Measurements from ENCODE around the gene TMEM81. TPM values are rescaled to one million over a fixed set of nuclear protein-coding genes. Genes with fewer than 3 reads are reported as not detected.

Gene TMEM81
- total and polyA plus RNA-seq, 2 of the 8 experiments (the other 6 are each of a cell fraction or from before 2014, with no cell fraction given): 2.1 to 5.9 TPM

- Histone ChIP-seq H2BK12ac (ENCODE audit: low read depth, low read length) (no peak overlapping the region), H3K79me2 (ENCODE audit: control insufficient read depth in 1 of 2, insufficient read depth in 2 of 2, low read length in 2 of 2) (no peaks in the 10 kb centered on the region), H3K36me3 (ENCODE audit: control insufficient read depth in 2 of 4, insufficient read depth in 4 of 4, low read length in 3 of 4) (peaks cover 0 to 18% (median 4%) of the 10 kb centered on the region in 4 experiments; a peak in 5 of 8 replicates), H3K27me3 (replicated peaks in 1 of 4; ENCODE audit: control insufficient read depth in 3 of 4, extremely low read depth in 1 of 4, insufficient read depth in 3 of 4, low read length in 3 of 4) (no peaks in the 10 kb centered on the region), H3K27ac (ENCODE audit: low read depth, low read length) (no peak overlapping the region), H3K14ac (ENCODE audit: insufficient read length) (no peak overlapping the region), H2BK120ac (replicated peaks; ENCODE audit: low read depth, low read length) (no peak overlapping the region), H3K56ac (replicated peaks; ENCODE audit: insufficient read length, low read depth, low read length) (no peak overlapping the region), H3K4me1 (replicated peaks in 1 of 4; ENCODE audit: control insufficient read depth in 3 of 4, insufficient read depth in 4 of 4, low read length in 3 of 4) (no peaks in the 10 kb centered on the region), H3K4me3 (ENCODE audit: extremely low read depth in 1 of 4, insufficient read depth in 2 of 4, low read depth in 3 of 4, low read length in 4 of 4) (no peak overlapping the region), H4K91ac (replicated peaks; ENCODE audit: insufficient read length, low read length) (no peak overlapping the region), H2AK5ac (ENCODE audit: low read depth, low read length) (no peak overlapping the region), H4K20me1 (replicated peaks in 1 of 2; ENCODE audit: control insufficient read depth in 1 of 2, insufficient read depth in 2 of 2, low read length in 2 of 2) (no peaks in the 10 kb centered on the region), H2BK20ac (ENCODE audit: low read length) (no peak overlapping the region), H3K4me2 (ENCODE audit: insufficient read depth in 1 of 2, low read depth in 2 of 2, low read length in 2 of 2) (no peak overlapping the region), H3K9ac (replicated peaks in 1 of 4; ENCODE audit: extremely low read depth in 1 of 4, low read depth in 3 of 4, low read length in 3 of 4) (no peak overlapping the region), H3K79me1 (ENCODE audit: low read depth, low read length) (no peaks in the 10 kb centered on the region; the same call in 1 of the 2 replicates), H2AFZ (ENCODE audit: low read length) (no peak overlapping the region), H4K8ac (ENCODE audit: extremely low read depth, insufficient read depth, low read length) (no peak overlapping the region), H3K23me2 (ENCODE audit: low read depth, low read length) (no peaks in the 10 kb centered on the region), H4K5ac (ENCODE audit: insufficient read length, low read depth, low read length) (no peak overlapping the region), H2BK5ac (ENCODE audit: low read depth, low read length) (no peak overlapping the region), H2BK15ac (ENCODE audit: low read length) (no peak overlapping the region), H3K18ac (ENCODE audit: extremely low read depth, low read length) (no peak overlapping the region), H3K23ac (ENCODE audit: insufficient read length) (no peak overlapping the region), H3K4ac (replicated peaks; ENCODE audit: insufficient read length, low read depth, low read length) (no peak overlapping the region), H3K9me3 (ENCODE audit: insufficient read depth in 2 of 2, low read depth in 1 of 2, low read length in 1 of 2) (no peaks in the 10 kb centered on the region)
- no peak for FAIRE-seq
- no peak for DNase-seq (ENCODE audit: low read depth in 1 of 2, low spot score in 2 of 2)
- 94% methylated on average over 4 of the region's 4 CpGs; no CpG with 5 or more reads in 1 of the 2 experiments for WGBS, 2 experiments (ENCODE audit: extremely low coverage in 1 of 2, insufficient coverage in 1 of 2, insufficient read length in 1 of 2, insufficient replicate concordance in 2 of 2, low coverage in 1 of 2, low lambda C conversion rate in 2 of 2, missing lambda C conversion rate in 1 of 2)
- TF ChIP-seq MAFK (IDR thresholded peaks at IDR 0.05; ENCODE audit: low read depth, low read length) (no peak), SAP30 (IDR thresholded peaks at IDR 0.05; ENCODE audit: insufficient read depth, insufficient replicate concordance, low read length) (no peak), USF2 (IDR thresholded peaks at IDR 0.05; ENCODE audit: low read length) (no peak), RBBP5 (IDR thresholded peaks at IDR 0.05; ENCODE audit: borderline replicate concordance, low read depth, low read length) (no peak), TCF12 (IDR thresholded peaks at IDR 0.05; ENCODE audit: low read depth, low read length) (no peak), SIRT6 (IDR thresholded peaks at IDR 0.05; ENCODE audit: low read length) (no peak), ZNF274 (IDR thresholded peaks at IDR 0.05; ENCODE audit: borderline replicate concordance, extremely low read depth, low read length) (no peak), JUND (IDR thresholded peaks at IDR 0.05; ENCODE audit: low read length) (no peak)
- CTCF ChIA-PET (ENCODE audit: partially characterized antibody): interaction anchor here (0.8 to 38.9 kb wide), 10 partner anchors 10 to 276 kb away, joined by 3 to 1336 read pairs (median 4); no protein-coding TSS in a partner anchor
- POLR2A ChIA-PET (ENCODE audit: partially characterized antibody): interaction anchor here (1.2 to 1.6 kb wide), 4 partner anchors 8 to 39 kb away, joined by 3 to 5 read pairs (median 4); partner anchors contain the start of gene RBBP5
Observed at GRCh38 chr1:205082431-205082830, 1.8 kb downstream of the TMEM81 start.
